Esophagus muscularis mucosa (tissue), 3 donors: Measurements from ENCODE around the gene MPL.

Experiments
- CTCF ChIP-seq, 3 experiments: fragments of 200-600 bp in 2 of 3; fragments of 450-650 bp in 1 of 3; sonication (generic) in 2 of 3; IDR thresholded peaks; one replicate each; pipeline ENCODE4 v1.5.1; 2017 to 2019; ENCODE audit warnings: antibody characterized with exemption in 3 of 3, mild to moderate bottlenecking in 2 of 3, moderate library complexity in 1 of 3
- EP300 ChIP-seq: sonication (generic); formaldehyde crosslinking; IDR thresholded peaks from one replicate; pipeline ENCODE4 v1.6.1; 2017; ENCODE audit warnings: antibody characterized with exemption

- TF ChIP-seq EP300 (no peak), CTCF (IDR thresholded peaks at IDR 0.05) (no peak)
Observed at GRCh38 chr1:43306688-43307457, 30.7 kb upstream of the MPL start.
